Breast epithelium (tissue), 3 donors: ENCODE measurements around the gene IMMT.

Experiments used
- CTCF ChIP-seq, 3 donors: fragments of 450-650 bp; IDR thresholded peaks; one replicate each; pipeline ENCODE4 v1.5.1; 2016 to 2017; ENCODE audit warnings: antibody characterized with exemption in 3 of 3, mild to moderate bottlenecking in 3 of 3, moderate library complexity in 3 of 3
- POLR2A ChIP-seq: fragments of 450-650 bp; IDR thresholded peaks from one replicate; pipeline ENCODE4 v1.6.1; 2016; ENCODE audit warnings: antibody characterized with exemption, mild to moderate bottlenecking, moderate library complexity

GRCh38 chr2:86202702-86203101 is 7.4 kb upstream of the IMMT start:
- TF ChIP-seq POLR2A (no peak), CTCF (IDR thresholded peaks at IDR 0.05) (no peak)
